ES-I3 (cell line): ENCODE data around the gene GJC1.
A peak's percentile ranks its signal among the peaks of the same experiment; 100 is the strongest.
"Not testable (repeated sequence)": the region's sequence is repeated elsewhere in the genome, so short reads cannot be mapped to it uniquely, and the experiment has no call there.

Experiments
- H3K36me3 ChIP-seq: 2 replicates; pipeline ENCODE4 v1.6.1; 2013; ENCODE audit warnings: mild to moderate bottlenecking, low read length, control low read depth, moderate library complexity; ENCODE audit not compliant: insufficient read depth
- H3K4me1 ChIP-seq: 2 replicates; pipeline ENCODE4 v1.6.1; 2013; ENCODE audit warnings: mild to moderate bottlenecking, control low read depth, low read length; ENCODE audit not compliant: insufficient read depth
- H3K9ac ChIP-seq: 2 replicates; pipeline ENCODE4 v1.6.1; 2013; ENCODE audit warnings: low read depth, mild to moderate bottlenecking, low read length, moderate library complexity
- H3K9me3 ChIP-seq: 2 replicates; pipeline ENCODE4 v1.6.1; 2013; ENCODE audit warnings: mild to moderate bottlenecking, low read length, moderate library complexity; ENCODE audit not compliant: control insufficient read depth, insufficient read depth

GJC1 gene

GRCh38 chr17:44830359-44831288 lies 537 bp upstream of the GJC1 start:
- H3K4me1 ChIP-seq = peaks cover 22% of the 10 kb centered on the region
- H3K9ac ChIP-seq = peak overlapping the region; percentile 81

GRCh38 chr17:44828919-44829522 lies 1.1 kb downstream of the GJC1 start:
- no peaks in the 10 kb centered on the region for H3K9me3 ChIP-seq
- H3K9ac ChIP-seq = peak overlapping the region; percentile 81
- peaks cover 22% of the 10 kb centered on the region for H3K4me1 ChIP-seq
- no peaks in the 10 kb centered on the region for H3K36me3 ChIP-seq

More at GRCh38 chr17:44830359-44831288, 537 bp upstream of the GJC1 start:
- Histone ChIP-seq H3K9me3 (no peaks in the 10 kb centered on the region), H3K36me3 (no peaks in the 10 kb centered on the region)

- Histone ChIP-seq H3K9ac (peak overlapping the region; percentile 81; the same call in 1 of the 2 replicates), H3K36me3 (no peaks in the 10 kb centered on the region), H3K9me3 (no peaks in the 10 kb centered on the region), H3K4me1 (peaks cover 20% of the 10 kb centered on the region)
Observed at GRCh38 chr17:44827863-44828262, 2.2 kb downstream of the GJC1 start.

DNA sequence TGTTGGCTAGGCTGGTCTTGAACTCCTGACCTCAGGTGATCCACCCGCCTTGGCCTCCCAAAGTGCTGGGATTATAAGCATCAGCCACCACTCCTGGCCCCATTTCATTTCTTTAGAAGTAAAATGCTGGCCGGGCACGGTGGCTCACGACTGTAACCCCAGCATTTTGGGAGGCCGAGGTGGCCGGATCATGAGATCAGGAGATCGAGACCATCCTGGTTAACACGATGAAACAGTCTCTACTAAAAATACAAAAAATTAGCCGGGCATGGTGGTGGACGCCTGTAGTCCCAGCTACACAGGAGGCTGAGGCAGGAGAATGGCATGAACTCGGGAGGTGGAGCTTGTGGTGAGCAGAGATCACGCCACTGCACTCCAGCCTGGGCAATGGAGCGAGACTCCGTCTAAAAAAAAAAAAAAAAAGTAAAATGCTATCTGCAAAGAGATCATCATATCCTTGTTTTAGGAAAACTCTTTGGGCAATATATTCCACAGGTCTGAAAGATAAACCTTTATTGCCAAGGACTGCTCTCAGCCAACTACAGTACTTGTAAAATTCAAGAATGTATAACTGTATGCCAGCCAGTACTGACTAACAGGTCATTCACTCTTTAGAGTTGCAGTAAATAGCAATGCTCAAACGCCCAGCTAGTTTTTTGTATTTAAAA lies 3.8 kb downstream of the GJC1 start:
- Histone ChIP-seq H3K9ac (no peak overlapping the region), H3K36me3 (no peaks in the 10 kb centered on the region), H3K9me3 (no peaks in the 10 kb centered on the region), H3K4me1 (peaks cover 8% of the 10 kb centered on the region)

- not testable (repeated sequence) for H3K36me3 ChIP-seq, H3K4me1 ChIP-seq, H3K9ac ChIP-seq, H3K9me3 ChIP-seq
Observed at GRCh38 chr17:44825236-44825635, 4.9 kb downstream of the GJC1 start.

GRCh38 chr17:44820631-44821212 lies 9.4 kb downstream of the GJC1 start:
- H3K9me3 ChIP-seq = no peaks in the 10 kb centered on the region
- H3K36me3 ChIP-seq = peaks cover 4% of the 10 kb centered on the region; the same call in 1 of the 2 replicates
- no peaks in the 10 kb centered on the region; the same call in 1 of the 2 replicates for H3K4me1 ChIP-seq
- H3K9ac ChIP-seq = no peak overlapping the region

DNA sequence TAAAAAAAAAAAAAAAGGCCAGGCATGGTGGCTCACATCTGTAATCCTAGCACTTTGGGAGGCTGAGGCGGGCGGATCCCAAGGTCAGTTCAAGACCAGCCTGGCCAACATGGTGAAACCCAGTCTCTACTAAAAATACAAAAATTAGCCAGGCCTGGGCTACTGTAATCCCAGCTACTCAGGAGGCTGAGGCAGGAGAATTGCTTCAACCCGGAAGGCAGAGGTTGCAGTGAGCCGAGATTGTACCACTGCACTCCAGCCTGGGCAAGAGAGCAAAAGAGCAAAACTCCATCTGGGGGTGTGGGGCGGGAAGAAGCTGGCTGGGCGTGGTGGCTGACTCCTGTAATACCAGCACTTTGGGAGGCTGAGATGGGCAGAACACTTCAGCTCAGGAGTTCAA lies 11.6 kb downstream of the GJC1 start:
- not testable (repeated sequence) for H3K36me3 ChIP-seq, H3K9me3 ChIP-seq, H3K9ac ChIP-seq, H3K4me1 ChIP-seq

- H3K9ac ChIP-seq = no peak overlapping the region
- no peaks in the 10 kb centered on the region for H3K4me1 ChIP-seq
- H3K9me3 ChIP-seq = no peaks in the 10 kb centered on the region
- no peaks in the 10 kb centered on the region for H3K36me3 ChIP-seq
Observed at GRCh38 chr17:44812263-44812662, 17.8 kb downstream of the GJC1 start.

GRCh38 chr17:44808656-44809388 lies 21.3 kb downstream of the GJC1 start:
- H3K9me3 ChIP-seq, H3K9ac ChIP-seq, H3K4me1 ChIP-seq: not testable (repeated sequence)
- H3K36me3 ChIP-seq = peaks cover 18% of the 10 kb centered on the region

- H3K9me3 ChIP-seq = no peaks in the 10 kb centered on the region
- peaks cover 18% of the 10 kb centered on the region for H3K36me3 ChIP-seq
- no peak overlapping the region for H3K9ac ChIP-seq
Observed at GRCh38 chr17:44808156-44808555, 21.9 kb downstream of the GJC1 start.

GRCh38 chr17:44807817-44808155 lies 22.3 kb downstream of the GJC1 start:
- no peaks in the 10 kb centered on the region for H3K9me3 ChIP-seq
- no peaks in the 10 kb centered on the region for H3K4me1 ChIP-seq
- no peak overlapping the region for H3K9ac ChIP-seq
- peaks cover 18% of the 10 kb centered on the region for H3K36me3 ChIP-seq

More at GRCh38 chr17:44808156-44808555, 21.9 kb downstream of the GJC1 start:
- no peaks in the 10 kb centered on the region for H3K4me1 ChIP-seq

- Histone ChIP-seq H3K9me3 (no peaks in the 10 kb centered on the region), H3K36me3 (peaks cover 18% of the 10 kb centered on the region), H3K4me1 (no peaks in the 10 kb centered on the region), H3K9ac (no peak overlapping the region)
Observed at GRCh38 chr17:44807093-44807816, 22.8 kb downstream of the GJC1 start.

- Histone ChIP-seq H3K9ac (no peak overlapping the region), H3K36me3 (peaks cover 26% of the 10 kb centered on the region), H3K9me3 (no peaks in the 10 kb centered on the region), H3K4me1 (no peaks in the 10 kb centered on the region)
Observed at GRCh38 chr17:44804302-44805089, 25.6 kb downstream of the GJC1 start.
